Measurements from ENCODE around the gene GFI1.
"Not testable (repeated sequence)": the region's sequence is repeated elsewhere in the genome, so short reads cannot be mapped to it uniquely, and the experiment has no call there.

The GFI1 gene

GRCh38 chr1:92486251-92487077 is at the start of gene GFI1:
GFI1 (minus strand) TSS chr1:92486925; CDS start chr1:92483487, 3,438 bp downstream.
- peak in 1 of 2 donors; percentile 58 for DNase-seq (ENCODE audit: low read depth in 2 of 2)

DNA sequence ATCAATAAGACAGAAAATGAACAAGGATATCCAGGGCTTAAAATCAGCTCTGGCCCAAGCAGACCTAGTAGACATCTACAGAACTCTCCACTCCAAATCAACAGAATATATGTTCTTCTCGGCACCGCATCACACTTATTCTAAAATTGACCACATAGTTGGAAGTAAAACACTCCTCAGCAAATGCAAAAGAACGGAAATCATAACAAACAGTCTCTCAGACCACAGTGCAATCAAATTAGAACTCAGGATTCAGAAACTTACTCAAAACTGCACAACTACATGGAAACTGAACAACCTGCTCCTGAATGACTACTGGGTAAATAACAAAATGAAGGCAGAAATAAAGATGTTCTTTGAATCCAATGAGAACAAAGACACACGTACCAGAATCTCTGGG is 45.6 kb upstream of the GFI1 start:
- DNase-seq (ENCODE audit: low read depth in 2 of 2), result not testable (repeated sequence)

- not testable (repeated sequence) for DNase-seq (ENCODE audit: low read depth in 2 of 2)
Measured at GRCh38 chr1:92531939-92532338, 45.2 kb upstream of the GFI1 start.

DNA sequence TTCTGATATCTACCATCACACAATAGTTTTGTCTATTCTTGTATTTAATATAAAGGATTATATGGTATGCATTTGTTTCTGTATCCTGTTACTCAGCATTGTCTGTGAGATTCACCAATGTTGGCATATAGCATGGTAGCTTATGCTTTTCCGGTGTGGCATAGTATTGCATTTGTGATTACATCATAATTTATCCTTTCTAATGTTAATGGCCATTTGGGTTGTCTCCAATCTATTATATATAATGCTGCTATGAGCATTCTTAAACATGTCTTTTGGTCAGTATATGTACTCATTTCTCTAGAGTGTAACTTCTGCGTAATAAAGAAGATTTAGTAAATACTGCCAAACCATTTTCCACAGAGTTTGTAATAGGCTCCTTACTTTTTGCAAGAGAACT is 40.9 kb upstream of the GFI1 start:
- no peak for DNase-seq (ENCODE audit: low read depth in 2 of 2)

DNA sequence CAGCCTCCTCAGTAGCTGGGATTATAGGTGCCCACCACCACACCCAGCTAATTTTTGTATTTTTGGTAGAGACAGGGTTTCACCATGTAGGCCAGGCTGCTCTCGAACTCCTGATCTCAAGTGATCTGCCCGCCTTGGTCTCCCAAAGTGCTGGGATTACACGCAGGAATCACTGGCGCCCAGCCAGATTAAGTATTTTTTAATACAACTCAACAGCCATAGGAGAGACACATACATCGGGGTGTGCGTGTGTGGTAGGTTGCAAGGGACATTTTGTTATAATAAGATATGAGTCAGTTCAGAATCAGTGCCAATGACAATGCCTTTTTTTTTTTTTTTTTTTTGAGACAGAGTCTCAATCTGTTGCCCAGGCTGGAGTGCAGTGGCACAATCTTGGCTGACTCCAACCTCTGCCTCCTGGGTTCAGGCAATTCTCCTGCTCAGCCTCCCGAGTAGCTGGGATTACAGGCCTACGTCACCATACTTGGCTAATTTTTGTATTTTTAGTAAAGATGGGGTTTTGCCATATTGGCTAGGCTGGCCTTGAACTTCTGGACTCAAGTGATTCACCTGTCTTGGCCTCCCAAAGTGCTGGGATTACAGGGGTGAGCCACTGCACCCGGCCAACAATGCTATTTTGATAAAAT is 38.3 kb upstream of the GFI1 start:
- not testable (repeated sequence) for DNase-seq (ENCODE audit: low read depth in 2 of 2)

GRCh38 chr1:92519043-92519442 is 32.3 kb upstream of the GFI1 start:
- DNase-seq (ENCODE audit: low read depth in 2 of 2), result no peak

- no peak for DNase-seq (ENCODE audit: low read depth in 2 of 2)
Measured at GRCh38 chr1:92516574-92516973, 29.8 kb upstream of the GFI1 start.

GRCh38 chr1:92515796-92516201 is 29.1 kb upstream of the GFI1 start:
- no peak for DNase-seq (ENCODE audit: low read depth in 2 of 2)

DNA sequence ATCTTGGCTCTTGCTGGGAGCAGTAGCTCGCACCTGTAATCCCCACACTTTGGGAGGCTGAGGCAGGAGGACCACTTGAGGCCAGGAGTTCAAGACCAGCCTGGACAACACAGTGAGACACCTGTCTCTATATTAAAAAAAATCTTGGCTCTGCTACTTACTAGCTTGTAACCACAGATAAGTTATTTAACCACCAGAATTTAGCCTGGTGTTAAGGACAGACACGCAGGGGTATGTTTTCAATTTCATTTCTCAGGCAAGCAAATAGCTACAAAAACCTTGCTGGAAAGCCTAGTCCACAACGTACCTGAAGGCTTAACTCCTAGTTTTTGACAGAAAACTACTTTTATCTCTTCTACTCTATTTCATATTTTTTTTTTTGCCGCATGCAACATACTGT is 24.8 kb upstream of the GFI1 start:
- no peak for DNase-seq (ENCODE audit: low read depth in 2 of 2)

DNA sequence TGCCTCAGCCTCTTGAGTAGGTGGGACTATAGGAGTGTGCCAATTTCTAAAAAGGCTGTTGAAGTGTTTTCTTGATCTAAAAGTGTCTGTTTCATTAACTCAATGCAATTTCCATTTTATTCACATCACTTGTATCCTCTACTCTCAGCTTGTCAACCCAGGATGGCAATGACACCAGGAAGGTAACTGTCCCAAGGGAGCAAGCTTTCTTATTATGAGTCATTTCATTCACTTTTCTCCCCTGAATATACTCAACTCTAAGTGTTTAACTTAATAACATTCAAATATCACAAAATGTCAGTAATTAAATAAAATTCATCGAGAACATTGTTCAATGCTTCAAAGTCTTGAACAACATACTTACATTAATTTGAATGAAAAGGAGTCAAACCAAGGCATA is 22.9 kb upstream of the GFI1 start:
- no peak for DNase-seq (ENCODE audit: low read depth in 2 of 2)

- no peak for DNase-seq (ENCODE audit: low read depth in 2 of 2)
Measured at GRCh38 chr1:92505015-92505692, 18.4 kb upstream of the GFI1 start.

GRCh38 chr1:92504291-92505014 is 17.7 kb upstream of the GFI1 start:
- DNase-seq (ENCODE audit: low read depth in 2 of 2), result no peak

DNA sequence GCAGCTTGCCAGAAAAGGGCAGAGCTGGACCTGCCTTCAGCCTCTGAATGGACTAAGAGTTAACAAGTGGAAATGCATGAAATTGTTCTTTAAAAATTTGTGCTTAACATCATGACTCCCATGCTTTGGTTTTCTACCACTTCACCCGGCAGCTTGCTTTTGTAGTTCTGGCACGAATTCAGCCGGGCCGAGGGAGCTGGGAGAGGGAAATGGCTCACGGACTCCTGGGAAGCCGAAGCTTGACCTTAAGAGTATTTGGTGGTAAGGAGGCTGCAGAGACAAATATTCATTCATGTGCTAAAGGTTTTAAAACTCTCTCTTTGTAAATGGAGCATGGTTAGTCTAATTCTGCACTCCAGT is 17.2 kb upstream of the GFI1 start:
- DNase-seq (ENCODE audit: low read depth in 2 of 2), result no peak

DNA sequence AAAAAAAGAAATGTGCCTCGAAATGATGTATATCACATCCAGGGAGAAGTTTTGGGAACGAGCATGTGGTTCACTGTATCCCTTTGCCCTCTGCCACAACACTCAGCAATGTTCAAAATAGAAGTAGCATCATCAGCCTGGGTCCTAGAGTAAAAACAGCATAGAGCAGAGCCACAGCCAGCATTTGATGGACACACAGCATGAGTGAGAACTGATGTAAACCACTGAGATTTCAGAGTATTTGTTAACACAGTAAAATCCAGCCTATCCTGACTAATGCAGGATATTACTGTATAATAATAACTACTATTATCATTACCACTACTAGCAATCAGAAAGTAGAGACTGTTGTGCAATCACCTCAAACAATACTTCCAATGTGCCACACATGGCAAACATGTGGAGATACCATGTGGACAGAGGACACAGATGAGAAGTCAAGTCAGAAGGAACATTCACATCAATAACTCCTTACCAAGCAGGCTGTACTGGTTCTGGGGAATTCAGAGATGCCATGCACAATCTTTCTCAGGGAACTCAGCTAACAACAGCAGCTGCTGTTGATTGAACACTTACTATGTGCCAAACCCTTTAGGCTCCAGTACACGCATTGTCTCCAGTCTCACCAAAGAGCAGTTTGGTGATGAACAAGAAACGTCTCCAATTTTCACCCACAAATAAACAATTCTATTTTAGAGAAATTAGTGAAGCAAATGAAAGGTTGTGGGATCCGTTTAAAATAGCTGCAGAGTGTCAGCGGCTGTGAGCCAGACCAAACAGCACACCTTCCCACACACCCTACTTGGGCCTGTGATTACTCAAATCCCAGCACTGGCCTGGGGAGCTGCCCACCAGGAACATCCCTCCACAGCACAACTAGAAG is 16.6 kb upstream of the GFI1 start:
- no peak for DNase-seq (ENCODE audit: low read depth in 2 of 2)

GRCh38 chr1:92502247-92502646 is 15.5 kb upstream of the GFI1 start:
- no peak for DNase-seq (ENCODE audit: low read depth in 2 of 2)

GRCh38 chr1:92500552-92500951 is 13.8 kb upstream of the GFI1 start:
- DNase-seq (ENCODE audit: low read depth in 2 of 2), result no peak

GRCh38 chr1:92495392-92496063 is 8.8 kb upstream of the GFI1 start:
- DNase-seq (ENCODE audit: low read depth in 2 of 2), result no peak

DNA sequence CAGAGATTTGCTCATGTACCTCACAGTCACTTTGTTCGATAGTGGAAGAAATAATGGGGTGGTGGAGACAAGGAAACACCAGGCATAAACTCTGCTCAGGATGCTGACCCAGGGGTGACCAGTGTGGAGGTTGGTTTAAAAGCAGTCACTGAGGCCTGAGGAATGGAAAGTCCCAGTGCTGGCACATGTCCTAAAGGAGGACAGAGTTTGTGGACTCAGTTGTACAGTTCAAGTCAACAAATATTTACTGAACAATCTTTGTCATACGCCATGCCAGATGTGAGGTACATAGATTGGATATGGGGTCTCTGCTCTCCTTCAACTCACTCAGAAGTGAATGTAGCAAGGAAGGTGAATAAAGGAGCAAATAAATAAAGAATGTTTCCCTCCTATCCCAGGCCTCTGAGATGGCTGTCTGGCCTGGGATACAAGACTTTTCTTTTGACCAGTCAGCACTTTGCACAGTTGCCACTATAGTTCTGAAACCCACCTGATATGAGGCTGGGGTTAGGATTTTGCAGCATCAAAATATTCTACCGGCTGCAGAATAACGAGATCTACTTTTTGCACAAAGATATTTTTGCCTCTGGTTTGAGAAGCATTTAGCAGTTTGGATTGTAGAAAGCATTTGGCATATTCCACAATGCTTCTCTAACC is 7.9 kb upstream of the GFI1 start:
- DNase-seq (ENCODE audit: low read depth in 2 of 2), result no peak

DNA sequence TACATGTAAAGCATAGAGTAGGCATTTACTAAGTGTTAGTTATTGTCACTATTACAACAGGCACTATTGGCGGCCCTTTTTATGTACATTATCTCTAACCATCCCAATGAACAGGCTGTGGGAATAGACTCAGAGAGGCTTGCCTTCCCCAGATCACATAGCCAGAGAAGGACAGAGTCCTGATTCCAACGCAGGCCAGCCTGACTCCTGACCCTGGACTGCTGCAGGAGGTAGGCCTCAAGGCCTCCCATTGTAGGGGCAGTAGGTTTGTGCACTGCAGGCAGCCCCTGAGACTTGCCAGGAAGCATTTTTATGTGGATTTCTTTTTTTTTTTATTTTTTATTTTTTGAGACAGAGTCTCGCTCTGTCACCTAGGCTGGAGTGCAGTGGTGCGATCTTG is 6.4 kb upstream of the GFI1 start:
- DNase-seq (ENCODE audit: low read depth in 2 of 2), result no peak

GRCh38 chr1:92488832-92489231 is 2.1 kb upstream of the GFI1 start:
- no peak for DNase-seq (ENCODE audit: low read depth in 2 of 2)
